ENCODE measurements around the gene FOXD4L6.
"Not testable (repeated sequence)": the region's sequence is repeated elsewhere in the genome, so short reads cannot be mapped to it uniquely, and the experiment has no call there.

The FOXD4L6 gene

GRCh38 chr9:41128581-41128980 is at the start of gene FOXD4L6:
TSS of gene FOXD4L6 (minus strand) at chr9:41128681. CDS start at chr9:41128383, 298 bp downstream.
- DNase-seq = not testable (repeated sequence)

DNA sequence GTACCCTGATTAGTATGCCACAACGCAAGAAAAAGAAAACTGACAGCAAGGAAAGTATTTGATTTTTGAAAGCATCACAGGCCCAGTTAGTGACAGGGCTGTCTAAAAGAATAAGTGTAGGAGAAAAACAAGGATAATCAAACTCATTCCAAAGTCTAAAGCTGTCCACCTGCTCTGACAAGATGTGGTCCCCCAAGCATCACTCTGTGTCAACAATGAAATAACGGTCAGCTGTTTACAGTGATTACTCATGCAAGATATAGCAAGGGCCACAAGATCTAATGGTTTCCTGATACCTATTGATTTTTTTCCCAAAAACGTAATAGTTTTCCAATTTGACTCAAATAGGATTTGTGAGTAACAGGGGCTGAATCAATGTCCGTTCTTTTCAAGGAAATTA is 46.5 kb upstream of the FOXD4L6 start:
- not testable (repeated sequence) for DNase-seq

DNA sequence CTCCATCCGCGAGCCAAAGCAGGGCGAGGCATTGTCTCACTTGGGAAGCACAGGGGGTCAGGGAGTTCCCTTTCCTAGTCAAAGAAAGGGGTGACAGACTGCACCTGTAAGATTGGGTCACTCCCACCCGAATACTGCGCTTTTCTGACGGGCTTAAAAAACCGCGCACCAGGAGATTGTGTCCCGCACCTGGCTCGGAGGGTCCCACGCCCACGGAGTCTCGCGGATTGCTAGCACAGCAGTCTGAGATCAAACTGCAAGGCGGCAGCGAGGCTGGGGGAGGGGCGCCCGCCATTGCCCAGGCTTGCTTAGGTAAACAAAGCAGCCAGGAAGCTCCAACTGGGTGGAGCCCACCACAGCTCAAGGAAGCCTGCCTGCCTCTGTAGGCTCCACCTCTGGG is 21.6 kb upstream of the FOXD4L6 start:
- DNase-seq = not testable (repeated sequence)

GRCh38 chr9:41141878-41142277 is 13.4 kb upstream of the FOXD4L6 start:
- not testable (repeated sequence) for DNase-seq

DNA sequence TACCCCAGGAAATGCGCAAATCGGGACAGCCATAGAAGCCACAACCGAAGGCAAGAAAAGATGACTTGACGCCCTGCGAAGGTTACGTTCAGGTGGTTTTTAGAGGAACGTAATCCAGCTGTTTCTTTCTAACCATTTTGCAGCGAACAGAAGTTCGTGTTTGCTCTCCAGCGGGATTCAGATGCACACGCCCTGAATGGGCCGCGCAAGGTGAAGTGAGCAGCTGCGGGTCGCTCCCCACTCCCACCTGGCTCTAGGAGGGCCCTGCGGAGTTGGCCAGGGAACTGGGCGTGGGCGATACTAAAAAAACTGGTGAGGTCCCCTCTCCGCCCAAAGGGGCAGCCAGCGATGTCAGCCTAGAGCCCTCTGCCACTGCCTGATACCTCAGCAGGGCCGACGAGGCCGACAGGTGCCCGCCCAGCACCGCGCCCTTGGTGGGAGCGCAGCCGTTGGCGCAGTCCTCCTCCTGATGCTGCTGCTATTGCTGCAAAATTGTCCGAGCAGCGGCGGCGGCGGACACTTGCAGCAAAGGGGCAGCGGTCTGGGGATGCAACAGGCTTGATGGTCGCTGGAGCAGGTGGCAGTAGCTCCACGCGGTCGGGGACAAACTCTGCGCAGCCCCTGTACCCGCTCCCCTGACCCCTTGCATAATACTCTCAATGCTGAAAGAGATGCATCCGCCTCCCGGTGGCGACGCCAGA is 1.6 kb downstream of the FOXD4L6 start:
- not testable (repeated sequence) for DNase-seq

DNA sequence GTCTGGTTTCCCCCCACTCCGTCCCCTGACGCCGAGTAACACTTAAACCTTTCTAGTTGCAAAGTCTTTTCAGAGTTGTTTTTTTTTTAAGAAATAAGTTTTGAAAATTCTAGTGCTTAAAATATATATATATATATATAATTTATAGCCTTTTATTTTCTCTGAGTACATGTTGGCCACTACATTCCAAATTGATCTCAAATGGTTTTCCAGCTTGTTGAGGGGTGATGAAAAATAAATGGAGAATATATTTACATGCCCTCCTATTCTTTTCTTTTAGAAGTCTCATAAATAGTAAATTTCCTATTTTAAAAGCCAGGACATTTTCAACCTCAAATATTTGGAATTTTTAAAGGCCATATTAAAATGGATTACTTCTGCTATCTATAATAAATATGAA is 2.5 kb downstream of the FOXD4L6 start:
- DNase-seq = not testable (repeated sequence)

DNA sequence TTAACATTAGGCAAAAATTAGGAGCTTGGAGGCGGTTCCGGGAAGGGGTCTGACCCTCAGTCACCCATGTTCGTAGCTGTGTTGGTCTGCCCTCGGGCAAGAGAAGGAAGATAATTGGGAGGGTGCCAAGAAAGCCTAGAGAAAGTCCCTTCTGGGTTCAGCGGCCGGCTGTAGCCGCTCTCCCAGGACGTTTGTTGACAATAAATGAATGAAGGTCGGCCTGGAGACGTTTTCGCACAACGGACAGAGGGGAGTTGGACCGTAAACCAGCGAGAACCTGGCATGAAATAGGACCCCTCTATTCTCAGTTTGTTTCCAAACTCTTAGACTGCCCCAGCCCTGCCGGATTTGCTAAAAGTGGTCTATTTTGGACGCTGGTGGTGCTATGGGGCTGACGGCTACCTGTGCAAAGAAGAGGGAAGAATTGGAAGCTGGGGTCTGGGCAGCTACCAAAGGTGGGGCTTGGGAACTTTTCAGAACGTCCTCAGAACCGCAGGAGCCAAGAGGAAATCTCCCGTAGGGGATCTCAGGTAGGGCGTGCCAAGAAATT is 3.3 kb downstream of the FOXD4L6 start:
- DNase-seq = not testable (repeated sequence)

GRCh38 chr9:41124250-41125108 is 4.0 kb downstream of the FOXD4L6 start:
- not testable (repeated sequence) for DNase-seq

GRCh38 chr9:41123812-41124211 is 4.7 kb downstream of the FOXD4L6 start:
- not testable (repeated sequence) for DNase-seq

- not testable (repeated sequence) for DNase-seq
These were observed 5.1 kb downstream of the FOXD4L6 start for GRCh38 chr9:41123396-41123795.

- DNase-seq = not testable (repeated sequence)
These were observed 7.8 kb downstream of the FOXD4L6 start for GRCh38 chr9:41120696-41121095.

DNA sequence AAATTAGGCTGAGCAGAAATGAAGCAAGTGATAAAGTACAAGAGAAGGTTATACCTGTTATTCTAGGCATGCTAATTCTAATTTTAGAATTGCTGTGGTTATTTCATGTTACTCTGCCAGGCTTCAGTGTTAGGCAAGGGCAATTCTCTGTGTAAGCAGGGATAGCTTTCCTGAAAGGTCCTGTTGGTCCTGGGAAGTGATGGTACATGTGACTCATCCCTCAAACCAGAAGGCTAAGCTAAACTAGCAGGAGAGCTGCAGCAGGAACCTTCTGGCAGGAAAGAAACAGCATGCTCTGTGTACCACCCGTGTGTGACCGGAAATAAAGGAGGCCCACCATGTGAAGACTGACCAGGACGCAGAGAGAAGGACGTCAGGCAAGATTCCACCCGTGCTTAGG is 8.8 kb downstream of the FOXD4L6 start:
- DNase-seq = not testable (repeated sequence)

DNA sequence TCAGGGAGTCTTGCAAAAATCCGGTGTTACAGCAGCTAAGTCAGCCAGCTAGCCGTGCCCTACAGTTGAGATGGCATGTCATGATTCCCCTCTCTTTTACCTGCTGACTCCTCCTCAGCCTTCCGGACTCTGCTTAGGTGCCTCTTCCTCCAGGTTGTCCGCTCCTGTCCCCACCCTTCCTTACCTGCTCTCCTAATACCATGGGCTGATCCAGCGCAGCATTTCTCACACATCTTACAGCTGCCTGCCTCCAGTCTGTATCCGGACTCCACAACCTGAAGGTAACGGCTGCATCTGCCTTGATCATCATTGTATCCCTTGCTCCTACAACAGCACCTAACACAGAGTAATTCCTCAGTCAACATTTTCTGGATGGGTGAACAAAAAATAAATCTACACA is 9.2 kb downstream of the FOXD4L6 start:
- not testable (repeated sequence) for DNase-seq

DNA sequence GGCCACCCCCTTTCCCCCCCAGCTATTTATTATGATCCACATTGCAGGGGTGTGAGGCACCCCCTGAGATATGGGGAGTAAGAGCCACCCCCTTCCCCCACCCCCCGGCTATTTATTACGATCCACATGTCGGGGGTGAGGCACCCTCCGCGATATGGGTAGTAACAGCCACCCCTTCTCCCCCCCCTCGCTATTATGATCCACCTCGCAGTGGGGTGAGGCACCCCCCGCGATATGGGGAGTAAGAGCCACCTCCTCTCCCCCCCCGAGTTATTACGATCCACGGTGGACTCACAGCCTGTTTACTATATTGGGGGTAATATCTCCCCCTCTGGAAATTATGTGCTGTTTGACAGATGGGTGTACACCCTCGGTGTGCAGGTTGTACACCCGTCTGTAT is 15.1 kb downstream of the FOXD4L6 start:
- not testable (repeated sequence) for DNase-seq

GRCh38 chr9:41111414-41111813 is 17.1 kb downstream of the FOXD4L6 start:
- not testable (repeated sequence) for DNase-seq

DNA sequence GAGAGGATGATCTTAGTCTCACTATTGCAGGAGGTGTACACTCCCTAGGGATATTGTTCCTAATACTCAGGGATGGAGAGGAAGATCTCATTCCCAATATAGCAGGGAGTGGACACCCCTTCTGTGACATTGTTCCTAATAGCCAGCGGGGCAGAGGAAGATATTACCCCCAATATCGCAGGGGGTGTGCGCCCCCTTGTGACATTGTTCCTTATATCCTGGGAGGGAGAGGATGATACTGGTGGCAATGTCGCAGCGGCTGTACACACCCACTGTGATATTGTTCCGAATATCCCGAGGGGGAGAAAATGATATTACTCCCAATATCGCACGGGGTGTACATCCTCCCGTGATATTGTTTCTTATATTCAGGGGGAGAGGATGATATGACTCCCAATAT is 17.6 kb downstream of the FOXD4L6 start:
- not testable (repeated sequence) for DNase-seq

GRCh38 chr9:41109253-41109652 is 19.2 kb downstream of the FOXD4L6 start:
- not testable (repeated sequence) for DNase-seq

- not testable (repeated sequence) for DNase-seq
These were observed 19.7 kb downstream of the FOXD4L6 start for GRCh38 chr9:41108816-41109215.

DNA sequence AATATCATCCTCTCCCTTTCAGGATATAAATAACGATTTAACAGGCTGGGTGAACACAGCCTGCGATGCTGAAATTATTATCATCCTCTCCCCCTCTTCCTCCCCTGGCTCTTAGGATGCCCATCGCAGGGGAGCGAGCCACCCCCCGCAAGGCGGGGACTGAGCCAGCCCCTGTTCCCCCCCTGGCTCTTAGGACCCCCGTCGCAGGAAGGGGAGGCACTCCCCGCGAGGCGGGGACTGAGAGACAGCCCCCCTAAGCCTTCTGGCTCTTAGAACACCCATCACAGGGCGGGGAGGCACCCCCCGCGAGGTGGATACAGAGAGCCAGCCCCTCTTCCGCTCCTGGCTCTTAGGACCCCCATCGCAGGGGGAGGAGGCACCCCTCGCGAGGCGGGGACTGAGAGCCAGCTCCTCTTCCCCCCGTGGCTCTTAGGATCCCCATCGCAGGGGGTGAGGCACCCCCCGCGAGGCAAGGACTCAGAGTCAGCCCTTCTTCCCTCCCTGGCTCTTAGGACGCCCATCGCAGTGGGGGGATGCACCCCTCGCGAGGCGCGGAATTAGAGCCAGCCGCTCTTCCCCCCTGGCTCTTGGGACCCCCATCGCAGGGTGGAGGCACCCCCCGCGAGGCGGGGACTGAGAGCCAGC is 21.9 kb downstream of the FOXD4L6 start:
- not testable (repeated sequence) for DNase-seq

GRCh38 chr9:41105557-41106253 is 22.8 kb downstream of the FOXD4L6 start:
- DNase-seq = not testable (repeated sequence)

DNA sequence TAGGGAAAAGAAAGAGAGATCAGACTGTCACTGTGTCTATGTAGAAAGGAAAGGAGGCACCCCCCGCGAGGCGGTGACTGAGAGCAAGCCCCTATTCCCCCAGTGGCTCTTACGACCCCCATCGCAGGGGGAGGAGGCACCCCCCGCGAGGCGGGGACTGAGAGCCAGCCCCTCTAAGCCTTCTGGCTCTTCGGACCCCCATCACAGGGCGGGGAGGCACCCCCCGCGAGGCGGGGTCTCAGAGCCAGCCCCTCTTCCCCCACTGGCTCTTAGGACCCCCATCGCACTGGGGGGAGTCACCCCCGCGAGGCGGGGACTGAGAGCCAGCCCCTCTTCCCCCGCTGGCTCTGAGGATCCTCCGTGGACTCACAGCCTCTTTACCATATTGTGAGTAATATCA is 23.9 kb downstream of the FOXD4L6 start:
- DNase-seq = not testable (repeated sequence)

DNA sequence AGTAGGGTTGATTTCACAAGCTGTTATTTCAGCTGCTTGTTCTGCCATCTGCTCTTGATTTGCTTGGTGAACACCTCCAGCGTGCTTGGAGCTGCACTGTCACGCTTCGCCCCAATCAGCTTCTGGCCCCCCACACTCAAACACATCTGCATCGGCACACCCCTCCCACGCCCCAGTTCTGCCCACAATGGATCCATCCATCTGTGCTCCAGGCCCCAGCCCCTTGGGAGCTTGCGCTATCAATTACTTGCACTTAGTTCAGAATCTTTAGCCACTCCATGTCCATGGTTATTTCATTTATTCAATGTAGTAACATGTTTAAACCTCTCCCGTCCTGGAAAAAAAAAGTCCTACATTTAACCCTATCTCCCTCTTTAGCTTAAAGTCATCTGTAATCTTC is 28.0 kb downstream of the FOXD4L6 start:
- not testable (repeated sequence) for DNase-seq
